H1 (cell line): ENCODE data around the gene HP1BP3. TPM values are rescaled to one million over a fixed set of nuclear protein-coding genes. Genes with fewer than 3 reads are reported as not detected.

Experiments
- CTCF ChIA-PET: fragments of 300-600 bp; sonication (Branson Sonifier 250); formaldehyde crosslinking; loops from one replicate; lab custom pipeline; 2021; ENCODE audit not compliant: partially characterized antibody; lab: Charles Lee
- POLR2A ChIA-PET: fragments of 300-600 bp; sonication (Branson Sonifier 250); formaldehyde crosslinking; loops from one replicate; lab custom pipeline; 2021; ENCODE audit warnings: inconsistent platforms; ENCODE audit not compliant: partially characterized antibody; lab: Charles Lee
- DNase-seq, 2 experiments: peaks; one replicate each; pipeline versions ENCODE4 v3.0.0 to v3.0.0-alpha.2; 2010 to 2022; ENCODE audit warnings: low spot score in 2 of 2, low read depth in 1 of 2, mixed read lengths in 1 of 2
- FAIRE-seq: peaks from 2 replicates; lab custom pipeline; 2011; peaks lifted over from hg19 to GRCh38; lab: Jason Lieb, UNC
- H2AFZ ChIP-seq: 2 replicates; pipeline ENCODE4 v1.8.1; 2012; ENCODE audit warnings: low read length, inconsistent platforms
- H2AK5ac ChIP-seq: 2 replicates; pipeline ENCODE4 v1.6.1; 2013; ENCODE audit warnings: low read depth, low read length
- H2BK120ac ChIP-seq: replicated peaks from 2 replicates; pipeline ENCODE3; 2013; ENCODE audit warnings: low read depth, low read length, inconsistent platforms
- H2BK12ac ChIP-seq: 2 replicates; pipeline ENCODE4 v1.6.1; 2013; ENCODE audit warnings: low read depth, low read length
- H2BK15ac ChIP-seq: 2 replicates; pipeline ENCODE4 v1.6.1; 2013; ENCODE audit warnings: low read length
- H2BK20ac ChIP-seq: 2 replicates; pipeline ENCODE4 v1.6.1; 2013; ENCODE audit warnings: low read length
- H2BK5ac ChIP-seq: 2 replicates; pipeline ENCODE4 v1.6.1; 2013; ENCODE audit warnings: low read depth, low read length
- H3K14ac ChIP-seq: 2 replicates; pipeline ENCODE4 v1.6.1; 2013; ENCODE audit warnings: inconsistent platforms; ENCODE audit not compliant: insufficient read length
- H3K18ac ChIP-seq: 2 replicates; pipeline ENCODE4 v1.6.1; 2013; ENCODE audit warnings: low read length; ENCODE audit errors: extremely low read depth
- H3K23ac ChIP-seq: 2 replicates; pipeline ENCODE4 v1.6.1; 2013; ENCODE audit warnings: inconsistent platforms; ENCODE audit not compliant: insufficient read length
- H3K23me2 ChIP-seq: 2 replicates; pipeline ENCODE4 v1.6.1; 2013; ENCODE audit warnings: low read depth, low read length
- H3K27ac ChIP-seq: 2 replicates; pipeline ENCODE4 v1.6.1; 2011; ENCODE audit warnings: low read depth, low read length, inconsistent platforms
- H3K27me3 ChIP-seq, 4 experiments: replicated peaks in 1 of 4; 1 replicate in 1 of 4; 2 replicates in 3 of 4; pipeline versions ENCODE4 v1.6.1 to v1.8.1; 2011 to 2013; ENCODE audit warnings: low read length in 3 of 4, mild to moderate bottlenecking in 3 of 4, inconsistent platforms in 2 of 4, mixed read lengths in 2 of 4, moderate library complexity in 1 of 4; ENCODE audit not compliant: control insufficient read depth in 3 of 4, insufficient read depth in 3 of 4; ENCODE audit errors: extremely low read depth in 1 of 4
- H3K36me3 ChIP-seq, 4 experiments: 2 replicates each; pipeline versions ENCODE4 v1.6.1 to v1.8.1; 2011 to 2013; ENCODE audit warnings: mild to moderate bottlenecking in 4 of 4, low read length in 3 of 4, moderate library complexity in 2 of 4, control low read depth in 1 of 4, inconsistent platforms in 1 of 4; ENCODE audit not compliant: insufficient read depth in 4 of 4, control insufficient read depth in 2 of 4
- H3K4ac ChIP-seq: replicated peaks from 2 replicates; pipeline ENCODE3; 2013; ENCODE audit warnings: low read length, low read depth, mixed read lengths, inconsistent platforms; ENCODE audit not compliant: insufficient read length
- H3K4me1 ChIP-seq, 4 experiments: replicated peaks in 1 of 4; 1 replicate in 1 of 4; 2 replicates in 3 of 4; pipeline versions ENCODE4 v1.6.1 to v1.8.1; 2011 to 2013; ENCODE audit warnings: low read length in 3 of 4, inconsistent platforms in 2 of 4, mixed read lengths in 1 of 4; ENCODE audit not compliant: insufficient read depth in 4 of 4, control insufficient read depth in 3 of 4
- H3K4me2 ChIP-seq, 2 experiments: 2 replicates each; pipeline versions ENCODE4 v1.6.1 to v1.8.1; 2011 to 2013; ENCODE audit warnings: low read depth in 2 of 2, low read length in 2 of 2, control low read depth in 1 of 2, inconsistent platforms in 1 of 2, mild to moderate bottlenecking in 1 of 2; ENCODE audit not compliant: insufficient read depth in 1 of 2
- H3K4me3 ChIP-seq, 4 experiments: fragments of 200-600, 300-600 bp in 1 of 4; sonication (generic), shearing (Covaris generic), sonication (Bioruptor Twin) in 1 of 4; 2 replicates each; pipeline versions ENCODE4 v1.5.1 to v1.8.1; 2011 to 2016; ENCODE audit warnings: low read length in 4 of 4, low read depth in 3 of 4, control low read depth in 2 of 4, inconsistent platforms in 2 of 4, mild to moderate bottlenecking in 2 of 4, mixed read lengths in 1 of 4, moderate library complexity in 1 of 4; ENCODE audit not compliant: insufficient read depth in 2 of 4; ENCODE audit errors: extremely low read depth in 1 of 4
- H3K56ac ChIP-seq: replicated peaks from 2 replicates; pipeline ENCODE3; 2013; ENCODE audit warnings: low read depth, mild to moderate bottlenecking, mixed read lengths, low read length, inconsistent platforms; ENCODE audit not compliant: insufficient read length
- H3K79me1 ChIP-seq: 2 replicates; pipeline ENCODE4 v1.6.1; 2013; ENCODE audit warnings: low read depth, low read length, control low read depth
- H3K79me2 ChIP-seq, 2 experiments: 2 replicates each; pipeline versions ENCODE4 v1.6.1 to v1.8.1; 2012 to 2013; ENCODE audit warnings: low read length in 2 of 2, mild to moderate bottlenecking in 2 of 2, inconsistent platforms in 1 of 2; ENCODE audit not compliant: insufficient read depth in 2 of 2, control insufficient read depth in 1 of 2
- H3K9ac ChIP-seq, 4 experiments: replicated peaks in 1 of 4; 1 replicate in 1 of 4; 2 replicates in 3 of 4; pipeline versions ENCODE4 v1.6.1 to v1.8.1; 2011 to 2013; ENCODE audit warnings: low read depth in 3 of 4, low read length in 3 of 4, control low read depth in 2 of 4, mild to moderate bottlenecking in 2 of 4, moderate library complexity in 2 of 4, inconsistent platforms in 1 of 4; ENCODE audit errors: extremely low read depth in 1 of 4
- H3K9me3 ChIP-seq, 2 experiments: 2 replicates each; pipeline versions ENCODE4 v1.6.1 to v1.8.1; 2012 to 2013; ENCODE audit warnings: mild to moderate bottlenecking in 2 of 2, moderate library complexity in 2 of 2, control low read depth in 1 of 2, inconsistent platforms in 1 of 2, low read depth in 1 of 2, low read length in 1 of 2, mixed read lengths in 1 of 2; ENCODE audit not compliant: insufficient read depth in 2 of 2
- H4K20me1 ChIP-seq, 2 experiments: replicated peaks in 1 of 2; 2 replicates each; pipeline versions ENCODE3 to v1.8.1; 2011 to 2013; ENCODE audit warnings: inconsistent platforms in 2 of 2, low read length in 2 of 2, mild to moderate bottlenecking in 1 of 2; ENCODE audit not compliant: insufficient read depth in 2 of 2, control insufficient read depth in 1 of 2
- H4K5ac ChIP-seq: 2 replicates; pipeline ENCODE4 v1.6.1; 2013; ENCODE audit warnings: low read length, low read depth, mixed read lengths, inconsistent platforms; ENCODE audit not compliant: insufficient read length
- H4K8ac ChIP-seq: 2 replicates; pipeline ENCODE4 v1.8.0; 2013; ENCODE audit warnings: mild to moderate bottlenecking, moderate library complexity, low read length, inconsistent platforms; ENCODE audit not compliant: insufficient read depth; ENCODE audit errors: extremely low read depth
- H4K91ac ChIP-seq: replicated peaks from 2 replicates; pipeline ENCODE3; 2013; ENCODE audit warnings: low read length, mixed read lengths, inconsistent platforms; ENCODE audit not compliant: insufficient read length
- CBX8 ChIP-seq: fragments of 300-800, 300-1000 bp; sonication (generic); IDR thresholded peaks from 2 replicates; pipeline ENCODE4 v1.7.1; 2016; ENCODE audit warnings: low read depth, low read length, borderline replicate concordance
- CREB1 ChIP-seq: IDR thresholded peaks from 2 replicates; pipeline ENCODE4 v1.6.1; 2012; ENCODE audit warnings: inconsistent platforms
- CTBP2 ChIP-seq: IDR thresholded peaks from 2 replicates; pipeline ENCODE4 v1.7.0; 2011; ENCODE audit warnings: borderline replicate concordance, mild to moderate bottlenecking, moderate library complexity, mixed read lengths, low read length; ENCODE audit not compliant: insufficient read depth, insufficient read length
- EZH2 ChIP-seq: fragments of 200-600 bp; sonication (generic); IDR thresholded peaks from 2 replicates; pipeline ENCODE4 v1.7.1; 2012; ENCODE audit warnings: low read depth, mild to moderate bottlenecking, moderate library complexity, low read length, inconsistent platforms; ENCODE audit not compliant: severe bottlenecking
- GTF2F1 ChIP-seq: IDR thresholded peaks from 2 replicates; pipeline ENCODE4 v1.6.1; 2012; ENCODE audit warnings: low read depth, low read length, improper control_type of control experiment, borderline replicate concordance
- MAX ChIP-seq: IDR thresholded peaks from 2 replicates; pipeline ENCODE4 v1.6.1; 2012; ENCODE audit warnings: inconsistent platforms
- RAD21 ChIP-seq, 2 experiments: IDR thresholded peaks in 1 of 2; conservative IDR thresholded peaks in 1 of 2; 2 replicates each; pipeline ENCODE4 v1.6.1; 2011; ENCODE audit warnings: low read depth in 2 of 2, low read length in 2 of 2, improper control_type of control experiment in 1 of 2, inconsistent platforms in 1 of 2, mild to moderate bottlenecking in 1 of 2, moderate library complexity in 1 of 2
- SIX5 ChIP-seq: IDR thresholded peaks from 2 replicates; pipeline ENCODE4 v1.6.1; 2011; ENCODE audit warnings: mild to moderate bottlenecking, low read depth, low read length
- SUZ12 ChIP-seq: fragments of 200-600 bp; sonication (generic); IDR thresholded peaks from 2 replicates; pipeline ENCODE4 v1.6.1; 2012; ENCODE audit warnings: mild to moderate bottlenecking, inconsistent platforms, low read length, moderate library complexity, mixed read lengths
- TAF1 ChIP-seq: IDR thresholded peaks from 2 replicates; pipeline ENCODE4 v1.6.1; 2011; ENCODE audit warnings: mild to moderate bottlenecking, low read depth, low read length
- ZNF274 ChIP-seq: IDR thresholded peaks from 2 replicates; pipeline ENCODE4 v1.7.0; 2012; ENCODE audit warnings: low read length, borderline replicate concordance; ENCODE audit errors: extremely low read depth
- WGBS, 2 experiments: shearing (Covaris generic) in 1 of 2; methylation state at CpG; one replicate each; pipeline versions ENCODE4 v1.1.6 to v1.1.7; 2013 to 2015; ENCODE audit warnings: low lambda C conversion rate in 2 of 2, mixed read lengths in 2 of 2, inconsistent platforms in 1 of 2, low coverage in 1 of 2, missing lambda C conversion rate in 1 of 2; ENCODE audit not compliant: insufficient replicate concordance in 2 of 2, insufficient coverage in 1 of 2, insufficient read length in 1 of 2; ENCODE audit errors: extremely low coverage in 1 of 2, missing lambda C conversion rate in 1 of 2; 5-methylcytosine and 5-hydroxymethylcytosine counted together
- polyA plus RNA-seq, 7 experiments: library from polyadenylated mRNA; depleted of rRNA in 3 of 7; stranded (reverse) in 5 of 7; unstranded in 2 of 7; fragments of >200 nt in 5 of 7; fragments of 200-250 nt in 2 of 7; gene quantifications; 1 replicate in 5 of 7; 2 replicates in 1 of 7; 4 replicates in 1 of 7; pipeline versions ENCODE4 v1.2.1 to v1.2.3, GENCODE V29; 2011 to 2013; ENCODE audit warnings: missing spikeins in 2 of 7, mixed read lengths in 2 of 7
- total RNA-seq: library from RNA; stranded (reverse); fragmentation: NEBNext Ultra II Directional; extraction: Animal tissue kit (Norgen Biotek cat#: 25700); gene quantifications from 2 replicates; pipeline ENCODE4 v1.2.1, GENCODE V29; 2021

Gene HP1BP3
- total and polyA plus RNA-seq, 2 of the 8 experiments (the other 6 are each of a cell fraction or from before 2014, with no cell fraction given) = 47.4 to 125 TPM

GRCh38 chr1:20723537-20724363, 63.4 kb downstream of the HP1BP3 start:
- no peak overlapping the region for H3K14ac ChIP-seq
- H2BK12ac ChIP-seq = no peak overlapping the region
- no peak overlapping the region for H3K23ac ChIP-seq
- ChIA-PET POLR2A (interaction anchor here (0.6 to 1.2 kb wide), 4 partner anchors 9 to 63 kb away, joined by 3 to 4 read pairs (median 3); no protein-coding TSS in a partner anchor), CTCF (interaction anchor here (0.6 to 8.9 kb wide), 4 partner anchors 26 to 233 kb away, joined by 3 to 82 read pairs (median 4); no protein-coding TSS in a partner anchor)
- no peak overlapping the region for H2AK5ac ChIP-seq
- H2AFZ ChIP-seq = no peak overlapping the region
- peaks cover 0 to 5% of the 10 kb centered on the region in 2 experiments for H4K20me1 ChIP-seq
- no peak overlapping the region for H3K4ac ChIP-seq
- no peak overlapping the region for H2BK5ac ChIP-seq
- no peak overlapping the region for H2BK20ac ChIP-seq
- no peak overlapping the region for H3K9ac ChIP-seq
- no peak overlapping the region for H3K4me2 ChIP-seq
- H4K5ac ChIP-seq = no peak overlapping the region
- FAIRE-seq (no peak), DNase-seq (no peak)
- H3K9me3 ChIP-seq = no peaks in the 10 kb centered on the region
- WGBS, 2 experiments = 89% methylated on average over 35 of the region's 35 CpGs; no CpG with 5 or more reads in 1 of the 2 experiments
- H3K18ac ChIP-seq = no peak overlapping the region
- H3K23me2 ChIP-seq = no peaks in the 10 kb centered on the region
- H3K4me3 ChIP-seq = no peak overlapping the region
- 0 out of 2 replicates have a peak overlapping the region, but pooled peaks have one; percentile 8 for H2BK15ac ChIP-seq
- no peak overlapping the region for H3K27ac ChIP-seq
- H4K91ac ChIP-seq = no peak overlapping the region
- no peak overlapping the region for H3K56ac ChIP-seq
- peaks cover 0 to 9% (median 1%) of the 10 kb centered on the region in 4 experiments; a peak in 4 of 7 replicates for H3K27me3 ChIP-seq
- peaks cover 0 to 17% (median 15%) of the 10 kb centered on the region in 4 experiments; a peak in 6 of 7 replicates for H3K4me1 ChIP-seq
- no peaks in the 10 kb centered on the region for H3K36me3 ChIP-seq
- H4K8ac ChIP-seq = peak overlapping the region; percentile 18; the same call in 1 of the 2 replicates
- no peaks in the 10 kb centered on the region for H3K79me1 ChIP-seq
- H3K79me2 ChIP-seq = no peaks in the 10 kb centered on the region; a peak in 1 of 4 replicates
- H2BK120ac ChIP-seq = no peak overlapping the region
- TF ChIP-seq RAD21 (IDR thresholded peaks at IDR 0.05 in 1 of 2, conservative IDR thresholded peaks at IDR 0.05 in 1 of 2; ENCODE audit: low read depth in 2 of 2, low read length in 2 of 2) (no peak), CTBP2 (no peak), CBX8 (no peak), CREB1 (no peak), EZH2 (no peak), SIX5 (no peak), MAX (no peak), ZNF274 (no peak), TAF1 (no peak), GTF2F1 (no peak), SUZ12 (no peak)
